Measurements from ENCODE around the gene HGF. TPM values are rescaled to one million over a fixed set of nuclear protein-coding genes. Genes with fewer than 3 reads are reported as not detected.

HGF gene
- total RNA-seq, 1 experiment from 2014 or later: not detected

DNA sequence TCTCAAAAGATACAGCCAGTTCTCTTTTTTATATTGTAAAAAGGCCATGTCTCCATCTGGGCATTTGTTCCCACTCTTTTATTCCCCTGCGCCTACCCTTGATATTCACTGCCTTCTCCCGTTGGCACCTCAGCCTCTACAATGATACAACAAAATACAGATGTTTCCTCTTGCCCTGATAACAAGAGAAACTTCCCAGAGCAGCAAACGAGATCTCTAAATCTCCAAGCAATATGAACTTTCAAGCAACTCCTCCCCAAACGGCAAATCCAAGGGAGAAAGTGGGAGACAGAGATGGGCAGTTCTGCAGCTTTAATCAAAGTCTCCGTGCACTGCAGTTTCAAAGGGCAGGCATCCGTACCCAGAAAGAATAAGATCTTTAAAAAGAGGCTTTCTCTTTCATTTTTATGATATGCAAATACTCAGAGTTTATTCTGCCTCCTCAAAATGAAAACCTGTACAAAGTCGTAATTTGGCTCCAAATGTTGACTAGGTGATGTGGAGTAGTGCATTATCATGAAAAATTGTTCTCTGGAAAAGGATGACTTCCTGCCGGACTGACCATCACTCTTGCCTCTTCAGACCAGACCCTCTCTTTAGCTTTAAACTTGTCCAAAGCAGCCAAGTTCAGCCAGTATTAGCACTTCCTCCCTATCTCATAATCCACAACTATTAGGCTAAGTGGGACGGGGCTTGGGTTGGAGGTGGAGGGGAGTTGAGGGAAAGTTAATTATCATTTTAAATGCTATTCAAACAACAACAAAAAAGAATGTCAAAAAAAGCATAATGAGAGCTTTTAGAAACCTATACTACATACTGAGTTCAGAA, 682 bp downstream of the HGF start:
- Histone ChIP-seq H3K9ac (ENCODE audit: low read length) (no peak overlapping the region), H2AFZ (ENCODE audit: low read length) (no peak overlapping the region), H3K79me2 (ENCODE audit: low read length) (no peaks in the 10 kb centered on the region), H3K4me1 (ENCODE audit: low read length) (no peaks in the 10 kb centered on the region), H3K27me3 (ENCODE audit: low read length) (no peaks in the 10 kb centered on the region), H3K36me3 (ENCODE audit: insufficient read depth, low read length) (no peaks in the 10 kb centered on the region), H3K9me2 (replicated peaks; ENCODE audit: insufficient read depth, low read length) (no peaks in the 10 kb centered on the region), H3K4me3 (ENCODE audit: low read length) (no peak overlapping the region), H3K9me3 (ENCODE audit: low read length) (peaks cover 19% of the 10 kb centered on the region), H3K4me2 (ENCODE audit: low read depth, low read length, poor library complexity, severe bottlenecking) (no peak overlapping the region), H3K27ac (ENCODE audit: low read length) (no peak overlapping the region), H4K20me1 (ENCODE audit: insufficient read depth, low read depth, low read length) (no peaks in the 10 kb centered on the region)
- no peak for DNase-seq

DNA sequence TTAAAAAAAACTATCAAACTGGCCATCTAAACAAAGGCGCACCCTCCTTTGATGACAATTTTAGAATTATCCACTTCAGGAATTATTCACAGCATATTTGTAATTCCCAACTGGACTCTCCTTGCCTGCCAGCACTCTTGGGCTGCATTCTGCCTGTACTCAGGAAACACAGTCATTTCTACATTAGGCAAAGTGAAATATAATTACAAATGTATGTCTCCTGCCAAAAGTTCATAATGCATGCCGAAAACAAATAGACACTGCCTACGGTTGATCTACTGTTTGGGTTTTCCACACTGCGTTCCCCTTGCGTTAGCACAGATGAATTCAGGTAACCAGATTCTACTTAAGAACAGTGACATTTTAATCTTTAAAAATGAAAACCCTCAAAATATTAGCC, 1.9 kb downstream of the HGF start:
- H3K9me3 ChIP-seq (ENCODE audit: low read length): peaks cover 18% of the 10 kb centered on the region
- no peaks in the 10 kb centered on the region for H3K27me3 ChIP-seq (ENCODE audit: low read length)
- H3K9ac ChIP-seq (ENCODE audit: low read length): no peak overlapping the region
- H2AFZ ChIP-seq (ENCODE audit: low read length): no peak overlapping the region
- no peaks in the 10 kb centered on the region for H3K79me2 ChIP-seq (ENCODE audit: low read length)
- H3K4me1 ChIP-seq (ENCODE audit: low read length): no peaks in the 10 kb centered on the region
- no peak overlapping the region for H3K4me3 ChIP-seq (ENCODE audit: low read length)
- no peaks in the 10 kb centered on the region for H3K36me3 ChIP-seq (ENCODE audit: insufficient read depth, low read length)
- H3K27ac ChIP-seq (ENCODE audit: low read length): no peak overlapping the region
- no peak overlapping the region for H3K4me2 ChIP-seq (ENCODE audit: low read depth, low read length, poor library complexity, severe bottlenecking)
- DNase-seq: no peak
- H4K20me1 ChIP-seq (ENCODE audit: insufficient read depth, low read depth, low read length): no peaks in the 10 kb centered on the region
- no peaks in the 10 kb centered on the region for H3K9me2 ChIP-seq (replicated peaks; ENCODE audit: insufficient read depth, low read length)

DNA sequence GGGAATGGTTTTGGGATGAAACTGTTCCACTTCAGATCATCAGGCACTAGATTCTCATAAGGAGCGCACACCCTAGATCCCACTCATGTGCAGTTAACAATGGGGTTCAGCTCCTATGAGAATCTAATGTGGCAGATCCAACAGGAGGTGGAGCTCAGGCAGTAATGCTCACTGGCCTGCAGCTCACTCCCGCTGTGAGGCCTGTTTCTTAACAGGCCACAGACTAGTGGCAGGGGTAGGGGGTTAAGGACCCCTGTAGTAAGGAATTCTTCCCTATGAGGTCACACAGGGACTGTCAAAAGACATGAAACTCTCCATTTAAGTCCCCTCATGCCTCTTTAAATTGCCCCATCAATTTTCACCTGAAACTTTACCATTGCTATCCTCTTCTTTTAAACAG, 8.0 kb downstream of the HGF start:
- Histone ChIP-seq H4K20me1 (ENCODE audit: insufficient read depth, low read depth, low read length) (no peaks in the 10 kb centered on the region), H3K9ac (ENCODE audit: low read length) (no peak overlapping the region), H3K79me2 (ENCODE audit: low read length) (no peaks in the 10 kb centered on the region)

DNA sequence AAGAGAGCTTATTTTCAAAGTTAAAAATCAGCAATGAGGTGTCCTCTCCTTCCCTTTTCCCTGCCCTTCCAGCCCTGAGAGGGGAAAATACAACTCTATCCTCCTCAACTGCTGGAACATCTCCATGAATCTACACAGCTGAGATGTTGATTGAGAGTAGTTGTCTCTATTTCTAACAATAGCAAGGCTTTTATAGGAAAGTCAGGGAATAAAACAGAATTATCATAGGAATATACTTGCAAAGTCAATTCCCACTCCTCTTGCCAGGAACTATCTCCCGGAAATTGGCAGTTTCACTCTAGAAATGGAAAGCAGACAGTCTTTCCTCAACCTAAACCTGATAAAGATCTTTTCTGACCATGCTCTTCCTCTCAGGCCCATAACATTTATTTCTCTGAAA, 8.8 kb downstream of the HGF start:
- H3K4me1 ChIP-seq (ENCODE audit: low read length): no peaks in the 10 kb centered on the region
- no peaks in the 10 kb centered on the region for H3K79me2 ChIP-seq (ENCODE audit: low read length)
- no peaks in the 10 kb centered on the region for H3K36me3 ChIP-seq (ENCODE audit: insufficient read depth, low read length)
- H3K4me3 ChIP-seq (ENCODE audit: low read length): no peak overlapping the region
- no peak overlapping the region for H3K9ac ChIP-seq (ENCODE audit: low read length)
- DNase-seq: no peak
- H2AFZ ChIP-seq (ENCODE audit: low read length): no peak overlapping the region
- no peak overlapping the region for H3K4me2 ChIP-seq (ENCODE audit: low read depth, low read length, poor library complexity, severe bottlenecking)
- H3K9me2 ChIP-seq (replicated peaks; ENCODE audit: insufficient read depth, low read length): no peaks in the 10 kb centered on the region
- no peaks in the 10 kb centered on the region for H3K27me3 ChIP-seq (ENCODE audit: low read length)
- no peak overlapping the region for H3K27ac ChIP-seq (ENCODE audit: low read length)
- peaks cover 13% of the 10 kb centered on the region for H3K9me3 ChIP-seq (ENCODE audit: low read length)
- no peaks in the 10 kb centered on the region for H4K20me1 ChIP-seq (ENCODE audit: insufficient read depth, low read depth, low read length)

More for the DNA sequence above, 8.0 kb downstream of the HGF start:
- no peak overlapping the region for H2AFZ ChIP-seq (ENCODE audit: low read length)
- H3K4me3 ChIP-seq (ENCODE audit: low read length): no peak overlapping the region
- no peaks in the 10 kb centered on the region for H3K36me3 ChIP-seq (ENCODE audit: insufficient read depth, low read length)
- H3K9me2 ChIP-seq (replicated peaks; ENCODE audit: insufficient read depth, low read length): no peaks in the 10 kb centered on the region
- no peak overlapping the region for H3K27ac ChIP-seq (ENCODE audit: low read length)
- no peaks in the 10 kb centered on the region for H3K27me3 ChIP-seq (ENCODE audit: low read length)
- H3K9me3 ChIP-seq (ENCODE audit: low read length): peaks cover 9% of the 10 kb centered on the region
- H3K4me1 ChIP-seq (ENCODE audit: low read length): no peaks in the 10 kb centered on the region
- H3K4me2 ChIP-seq (ENCODE audit: low read depth, low read length, poor library complexity, severe bottlenecking): no peak overlapping the region
- DNase-seq: no peak

DNA sequence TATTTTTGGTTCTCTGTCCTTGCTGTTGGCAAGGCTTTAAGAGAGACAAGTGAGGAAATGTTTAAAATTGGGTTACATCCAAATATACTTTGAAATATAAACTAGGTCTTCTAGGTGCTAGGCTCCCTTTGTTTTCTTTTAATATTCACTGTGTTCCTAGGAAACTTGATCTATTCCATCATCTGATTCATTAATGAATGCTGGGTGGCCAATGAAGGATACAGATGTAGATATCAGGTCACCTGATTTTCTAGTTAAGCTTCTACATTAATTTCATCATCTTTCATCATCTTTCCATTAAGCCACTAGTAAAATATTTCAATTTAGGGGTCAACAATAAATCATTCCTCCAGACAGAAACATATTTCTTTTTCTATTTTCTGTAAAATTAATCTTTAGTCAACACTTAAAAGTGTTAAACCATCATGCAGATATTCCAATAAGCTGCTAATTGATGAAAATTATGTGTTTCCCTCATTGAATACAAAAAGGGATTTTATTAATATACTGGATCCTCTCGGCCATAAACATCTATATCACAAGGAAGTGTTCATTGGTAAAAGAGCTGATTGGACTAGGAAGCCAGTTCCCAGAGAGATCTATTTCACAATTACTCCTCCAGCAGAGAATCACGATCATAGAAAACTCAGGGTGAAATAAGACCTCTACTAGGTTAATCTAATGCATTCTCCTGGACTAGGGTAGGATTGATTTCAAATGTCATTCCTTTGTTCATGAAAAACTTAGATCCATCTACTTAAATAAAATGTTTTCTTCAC, 14.7 kb downstream of the HGF start:
- no peaks in the 10 kb centered on the region for H3K4me1 ChIP-seq (ENCODE audit: low read length)
- H3K36me3 ChIP-seq (ENCODE audit: insufficient read depth, low read length): no peaks in the 10 kb centered on the region
- no peak overlapping the region for H3K4me2 ChIP-seq (ENCODE audit: low read depth, low read length, poor library complexity, severe bottlenecking)
- no peaks in the 10 kb centered on the region for H3K79me2 ChIP-seq (ENCODE audit: low read length)
- no peaks in the 10 kb centered on the region for H4K20me1 ChIP-seq (ENCODE audit: insufficient read depth, low read depth, low read length)
- no peak overlapping the region for H3K4me3 ChIP-seq (ENCODE audit: low read length)
- no peaks in the 10 kb centered on the region for H3K27me3 ChIP-seq (ENCODE audit: low read length)
- peaks cover 20% of the 10 kb centered on the region; the same call in 1 of the 2 replicates for H3K9me3 ChIP-seq (ENCODE audit: low read length)
- H3K27ac ChIP-seq (ENCODE audit: low read length): no peak overlapping the region
- H3K9ac ChIP-seq (ENCODE audit: low read length): no peak overlapping the region
- no peaks in the 10 kb centered on the region for H3K9me2 ChIP-seq (replicated peaks; ENCODE audit: insufficient read depth, low read length)
- no peak overlapping the region for H2AFZ ChIP-seq (ENCODE audit: low read length)
- no peak for DNase-seq

DNA sequence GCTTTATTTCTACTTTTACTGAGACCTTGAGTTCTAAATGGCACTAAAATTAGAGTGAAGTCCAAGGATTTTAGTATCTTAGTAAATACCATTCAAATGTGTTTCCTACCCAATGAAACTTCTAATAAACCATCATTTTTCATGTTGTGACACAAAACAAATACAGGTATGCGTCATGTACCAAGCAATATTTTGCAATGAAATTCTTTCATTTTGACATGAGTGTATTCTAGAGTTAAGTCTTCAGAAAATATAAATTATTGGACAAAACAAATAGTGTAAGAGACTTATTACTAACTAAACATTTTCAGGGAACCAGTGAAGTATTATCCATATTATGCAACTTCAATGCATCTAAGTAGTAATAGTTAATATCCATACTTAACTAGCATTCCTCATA, 16.5 kb downstream of the HGF start:
- H3K9me3 ChIP-seq (ENCODE audit: low read length): peaks cover 22% of the 10 kb centered on the region; the same call in 1 of the 2 replicates
- H2AFZ ChIP-seq (ENCODE audit: low read length): no peak overlapping the region
- H3K79me2 ChIP-seq (ENCODE audit: low read length): no peaks in the 10 kb centered on the region
- H3K4me2 ChIP-seq (ENCODE audit: low read depth, low read length, poor library complexity, severe bottlenecking): no peak overlapping the region
- no peaks in the 10 kb centered on the region for H3K9me2 ChIP-seq (replicated peaks; ENCODE audit: insufficient read depth, low read length)
- no peak for DNase-seq
- H3K9ac ChIP-seq (ENCODE audit: low read length): no peak overlapping the region
- H3K27ac ChIP-seq (ENCODE audit: low read length): no peak overlapping the region
- no peaks in the 10 kb centered on the region for H3K36me3 ChIP-seq (ENCODE audit: insufficient read depth, low read length)
- H3K4me1 ChIP-seq (ENCODE audit: low read length): no peaks in the 10 kb centered on the region
- H4K20me1 ChIP-seq (ENCODE audit: insufficient read depth, low read depth, low read length): no peaks in the 10 kb centered on the region
- no peak overlapping the region for H3K4me3 ChIP-seq (ENCODE audit: low read length)
- H3K27me3 ChIP-seq (ENCODE audit: low read length): no peaks in the 10 kb centered on the region

DNA sequence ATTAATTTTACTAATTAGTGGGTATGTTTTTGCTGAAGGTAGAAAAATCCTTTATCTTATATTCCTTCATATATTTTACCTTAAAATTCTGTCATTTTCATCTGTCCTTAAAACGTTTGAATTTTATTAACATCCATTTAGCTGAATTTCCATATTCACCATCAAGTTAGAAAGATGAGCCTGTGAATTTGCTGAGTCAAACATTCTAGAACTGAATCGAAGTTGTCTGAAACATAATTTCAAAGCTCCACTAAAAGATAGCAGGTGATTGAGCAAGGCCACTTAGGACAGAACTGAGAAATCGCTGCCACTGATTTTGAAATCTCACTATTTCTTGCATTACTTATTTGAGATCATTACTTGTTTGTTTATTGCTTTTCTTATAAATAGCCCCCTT, 17.5 kb downstream of the HGF start:
- no peaks in the 10 kb centered on the region for H3K4me1 ChIP-seq (ENCODE audit: low read length)
- H3K9ac ChIP-seq (ENCODE audit: low read length): no peak overlapping the region
- H3K4me3 ChIP-seq (ENCODE audit: low read length): no peak overlapping the region
- H3K27me3 ChIP-seq (ENCODE audit: low read length): no peaks in the 10 kb centered on the region
- DNase-seq: no peak
- no peak overlapping the region for H2AFZ ChIP-seq (ENCODE audit: low read length)
- H3K4me2 ChIP-seq (ENCODE audit: low read depth, low read length, poor library complexity, severe bottlenecking): no peak overlapping the region
- H3K9me2 ChIP-seq (replicated peaks; ENCODE audit: insufficient read depth, low read length): no peaks in the 10 kb centered on the region
- no peaks in the 10 kb centered on the region for H3K36me3 ChIP-seq (ENCODE audit: insufficient read depth, low read length)
- no peaks in the 10 kb centered on the region for H3K79me2 ChIP-seq (ENCODE audit: low read length)
- no peak overlapping the region for H3K27ac ChIP-seq (ENCODE audit: low read length)
- H3K9me3 ChIP-seq (ENCODE audit: low read length): peaks cover 25% of the 10 kb centered on the region; the same call in 1 of the 2 replicates
- H4K20me1 ChIP-seq (ENCODE audit: insufficient read depth, low read depth, low read length): no peaks in the 10 kb centered on the region

DNA sequence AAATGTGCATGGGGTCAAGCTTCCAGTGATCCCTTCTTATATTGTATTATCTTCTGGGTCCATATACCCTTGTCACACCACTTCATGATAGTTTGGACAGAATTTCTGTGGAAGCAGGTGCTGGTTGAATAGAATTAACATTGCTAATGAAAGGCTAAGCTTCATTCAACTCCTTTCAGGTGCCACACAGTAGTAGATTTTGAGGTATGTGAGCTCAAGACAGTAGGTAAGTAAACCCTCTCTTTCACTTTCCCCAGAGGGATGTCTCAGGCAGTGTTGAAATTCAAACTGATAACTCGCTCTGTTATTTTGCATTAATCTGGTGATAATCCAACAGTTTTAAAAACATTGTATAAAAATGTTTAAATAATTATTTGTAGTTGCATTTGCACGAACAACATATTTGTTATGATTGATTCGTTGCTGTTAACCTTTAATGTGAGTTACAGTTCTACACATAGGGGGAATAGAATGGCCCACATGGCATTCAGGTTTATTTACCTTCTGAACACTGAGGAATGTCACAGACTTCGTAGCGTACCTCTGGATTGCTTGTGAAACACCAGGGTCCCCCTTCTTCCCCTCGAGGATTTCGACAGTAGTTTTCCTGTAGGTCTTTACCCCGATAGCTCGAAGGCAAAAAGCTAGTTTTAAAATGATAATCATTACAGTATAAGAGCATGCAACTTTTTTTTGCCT, 18.1 kb downstream of the HGF start:
- H3K79me2 ChIP-seq (ENCODE audit: low read length): no peaks in the 10 kb centered on the region
- no peaks in the 10 kb centered on the region for H3K27me3 ChIP-seq (ENCODE audit: low read length)
- no peak overlapping the region for H3K4me2 ChIP-seq (ENCODE audit: low read depth, low read length, poor library complexity, severe bottlenecking)
- no peaks in the 10 kb centered on the region for H4K20me1 ChIP-seq (ENCODE audit: insufficient read depth, low read depth, low read length)
- H3K9me2 ChIP-seq (replicated peaks; ENCODE audit: insufficient read depth, low read length): no peaks in the 10 kb centered on the region
- no peaks in the 10 kb centered on the region for H3K4me1 ChIP-seq (ENCODE audit: low read length)
- no peak for DNase-seq
- no peaks in the 10 kb centered on the region for H3K36me3 ChIP-seq (ENCODE audit: insufficient read depth, low read length)
- H3K9ac ChIP-seq (ENCODE audit: low read length): no peak overlapping the region
- no peak overlapping the region for H2AFZ ChIP-seq (ENCODE audit: low read length)
- peaks cover 23% of the 10 kb centered on the region; the same call in 1 of the 2 replicates for H3K9me3 ChIP-seq (ENCODE audit: low read length)
- no peak overlapping the region for H3K27ac ChIP-seq (ENCODE audit: low read length)
- no peak overlapping the region for H3K4me3 ChIP-seq (ENCODE audit: low read length)
